Activated naive CD8-positive, alpha-beta T cell (primary cell): ENCODE results near the gene NDUFA5.

Source experiments
- H3K27ac Mint-ChIP-seq: one replicate; pipeline ENCODE4 v1.8.0; 2021; ENCODE audit warnings: mixed read lengths
- H3K27me3 Mint-ChIP-seq: one replicate; pipeline ENCODE4 v1.8.0; 2021; ENCODE audit warnings: mixed read lengths
- H3K36me3 Mint-ChIP-seq: one replicate; pipeline ENCODE4 v1.8.0; 2021; ENCODE audit warnings: mixed read lengths
- H3K4me1 Mint-ChIP-seq: one replicate; pipeline ENCODE4 v1.8.0; 2021; ENCODE audit warnings: low read depth, mixed read lengths
- H3K4me3 Mint-ChIP-seq: one replicate; pipeline ENCODE4 v1.8.0; 2021; ENCODE audit warnings: mild to moderate bottlenecking, mixed read lengths
- H3K9me3 Mint-ChIP-seq: one replicate; pipeline ENCODE4 v1.8.0; 2021; ENCODE audit warnings: low read depth, mixed read lengths

NDUFA5 gene

DNA sequence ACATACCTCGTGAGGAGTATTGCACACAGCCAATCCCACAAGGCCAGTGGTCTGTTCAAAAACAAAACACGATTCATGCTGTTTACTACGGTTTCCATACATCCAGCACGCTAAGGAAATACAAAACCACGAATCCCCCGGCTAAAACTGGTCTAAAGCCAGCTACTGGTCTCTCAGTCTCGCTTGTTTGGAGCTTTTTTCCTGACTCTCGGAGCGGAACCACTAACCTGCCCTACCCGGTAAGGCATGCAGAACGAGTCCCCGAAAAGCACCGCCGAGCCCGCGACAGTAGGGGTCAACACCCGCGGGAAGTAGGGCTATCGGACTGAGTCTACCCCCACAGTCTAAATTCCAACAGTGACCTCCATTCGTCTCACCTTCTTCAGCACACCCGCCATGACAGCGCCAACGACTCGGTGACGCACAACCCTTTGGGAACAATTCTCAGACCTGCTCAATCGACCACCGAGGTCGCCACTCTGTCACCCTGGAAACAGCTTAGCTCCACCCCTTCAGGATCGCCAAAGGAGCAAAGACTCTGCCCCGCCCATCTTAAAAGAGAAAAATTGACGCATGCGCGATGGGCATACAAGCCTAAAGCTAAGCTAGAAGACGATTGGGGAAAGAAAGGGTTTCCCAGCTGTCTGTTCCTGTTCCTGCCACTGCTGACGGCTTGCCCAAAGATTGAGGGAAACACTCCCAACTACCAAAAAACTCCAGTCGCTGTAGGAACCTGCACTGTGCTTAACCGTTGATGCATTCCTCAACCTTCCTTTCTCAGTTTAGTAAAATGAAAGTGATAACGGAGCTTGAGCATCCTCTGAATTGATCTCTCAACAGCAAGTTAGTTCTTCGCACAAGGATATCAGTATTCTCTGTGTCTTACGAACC lies at the start of gene NDUFA5:
Gene NDUFA5 (minus strand): TSS at position 421 of the 891 bp plus-strand sequence. CDS start 23 bp downstream, at position 398.
- no peak within 1 kb of the TSS for H3K27ac Mint-ChIP-seq
- H3K4me3 Mint-ChIP-seq = no peak within 1 kb of the TSS
- no peaks in the 10 kb centered on the region for H3K27me3 Mint-ChIP-seq
- H3K4me1 Mint-ChIP-seq = peaks cover 15% of the 10 kb centered on the region
- H3K36me3 Mint-ChIP-seq = peaks cover 9% of the 10 kb centered on the region
- no peaks in the 10 kb centered on the region for H3K9me3 Mint-ChIP-seq

DNA sequence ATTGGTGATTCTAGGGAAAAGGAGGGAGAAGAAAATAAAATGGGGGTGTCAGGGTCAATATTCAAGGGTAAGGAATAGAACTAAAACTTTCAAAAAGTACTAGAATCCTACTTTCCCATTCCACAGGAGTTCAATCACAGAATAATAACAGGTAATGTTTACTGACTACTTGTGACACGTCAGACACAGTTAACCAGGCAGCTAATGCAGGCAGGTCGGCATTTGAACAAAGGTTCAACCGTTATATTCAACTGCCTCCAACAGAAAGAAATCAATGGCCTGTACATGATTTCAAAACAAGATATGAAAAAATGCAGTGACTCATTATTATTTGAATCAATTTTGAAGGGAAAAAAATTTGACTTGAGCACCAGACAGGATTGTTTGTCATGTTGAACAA lies 47.1 kb upstream of the NDUFA5 start:
- Mint-ChIP-seq H3K9me3 (no peaks in the 10 kb centered on the region), H3K27ac (no peak overlapping the region), H3K27me3 (no peaks in the 10 kb centered on the region), H3K4me3 (no peak overlapping the region), H3K36me3 (no peaks in the 10 kb centered on the region), H3K4me1 (no peaks in the 10 kb centered on the region)

DNA sequence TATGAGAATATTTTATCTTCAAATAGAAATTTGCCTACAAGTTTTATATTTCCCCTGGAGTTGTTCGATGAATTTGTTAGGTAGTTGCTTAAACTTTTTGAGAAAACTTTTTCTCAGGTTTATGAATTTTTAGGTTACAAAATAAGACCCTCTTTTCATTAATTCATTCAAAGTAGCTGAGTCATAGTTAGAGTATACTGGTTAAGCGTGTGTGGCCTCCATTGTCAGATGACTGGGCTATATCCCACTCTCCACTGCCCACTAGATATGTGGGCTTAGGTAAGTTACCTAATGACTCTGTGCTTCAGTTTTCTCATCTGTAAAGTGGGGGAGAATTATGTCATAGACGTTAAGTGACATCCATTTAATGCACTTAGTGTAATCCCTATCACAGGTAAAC lies 45.0 kb upstream of the NDUFA5 start:
- H3K27me3 Mint-ChIP-seq = peaks cover 4% of the 10 kb centered on the region
- H3K36me3 Mint-ChIP-seq = no peaks in the 10 kb centered on the region
- no peak overlapping the region for H3K4me3 Mint-ChIP-seq
- no peak overlapping the region for H3K27ac Mint-ChIP-seq
- no peaks in the 10 kb centered on the region for H3K9me3 Mint-ChIP-seq
- no peaks in the 10 kb centered on the region for H3K4me1 Mint-ChIP-seq

DNA sequence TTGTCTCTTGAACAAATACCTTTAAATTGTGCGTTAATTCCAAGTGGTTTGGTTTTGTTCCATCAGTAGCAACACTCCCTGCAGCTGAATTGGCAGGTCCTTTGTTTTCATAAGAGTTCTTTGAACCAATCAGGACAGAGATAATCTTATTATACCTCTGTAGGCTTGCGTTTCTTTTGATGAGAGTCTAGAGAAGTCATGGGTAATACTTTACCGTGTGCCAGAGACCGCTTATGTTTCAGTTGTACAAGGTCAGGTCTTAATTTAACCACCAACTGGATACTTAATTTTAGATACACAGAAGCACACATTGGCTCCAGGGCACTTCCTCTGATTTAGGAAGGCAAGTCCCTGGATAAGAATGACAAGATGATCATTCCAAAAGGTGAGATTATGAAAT lies 43.9 kb upstream of the NDUFA5 start, which contains the start of gene ASB15:
Gene ASB15 (plus strand): TSS at position 292 of the 400 bp plus-strand sequence. CDS start 12,682 bp downstream, outside the sequence.
- peaks cover 4% of the 10 kb centered on the region for H3K27me3 Mint-ChIP-seq
- no peak within 1 kb of the TSS for H3K27ac Mint-ChIP-seq
- no peaks in the 10 kb centered on the region for H3K36me3 Mint-ChIP-seq
- no peak within 1 kb of the TSS for H3K4me3 Mint-ChIP-seq
- no peaks in the 10 kb centered on the region for H3K4me1 Mint-ChIP-seq
- H3K9me3 Mint-ChIP-seq = no peaks in the 10 kb centered on the region

DNA sequence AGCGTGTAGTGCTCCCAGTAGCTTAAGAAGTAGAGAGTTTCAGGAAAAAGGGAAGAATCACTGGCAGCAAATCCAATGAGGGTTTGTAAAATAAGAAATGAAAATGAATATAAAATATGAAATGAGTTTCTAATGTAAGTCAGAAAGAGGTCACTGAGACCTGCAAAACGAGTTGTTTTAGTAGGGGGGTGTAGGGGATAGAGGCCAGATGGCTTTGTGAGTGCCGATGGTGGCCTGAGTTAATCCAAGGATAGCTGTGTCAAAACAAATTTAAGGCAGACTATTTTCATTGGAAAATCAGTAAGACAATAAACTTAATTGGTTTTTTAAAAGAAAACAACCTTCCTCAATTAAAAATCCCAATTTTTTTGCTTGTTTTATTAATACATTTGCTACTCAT lies 43.3 kb upstream of the NDUFA5 start:
- Mint-ChIP-seq H3K9me3 (no peaks in the 10 kb centered on the region), H3K27me3 (peaks cover 4% of the 10 kb centered on the region), H3K27ac (no peak overlapping the region), H3K4me1 (no peaks in the 10 kb centered on the region), H3K4me3 (no peak overlapping the region), H3K36me3 (no peaks in the 10 kb centered on the region)

DNA sequence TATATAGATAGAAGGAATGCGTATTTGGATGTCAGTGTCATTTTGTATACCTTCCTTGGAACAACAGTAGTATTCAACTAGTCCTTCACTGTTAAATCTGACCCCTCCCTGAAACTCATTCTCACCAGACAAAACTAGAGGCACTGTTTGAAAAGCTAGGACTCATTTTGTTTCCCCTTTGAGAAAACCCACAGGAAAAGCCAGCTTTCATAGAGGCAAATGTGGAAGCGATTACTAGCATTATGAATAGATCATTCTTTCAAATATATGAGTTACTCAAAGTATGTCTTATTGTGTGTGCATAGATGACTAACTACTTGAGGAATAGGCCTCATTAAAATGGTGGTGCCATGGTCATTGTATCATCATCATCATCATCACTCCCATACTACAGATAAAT lies 42.1 kb upstream of the NDUFA5 start:
- H3K27ac Mint-ChIP-seq = no peak overlapping the region
- no peaks in the 10 kb centered on the region for H3K9me3 Mint-ChIP-seq
- peaks cover 6% of the 10 kb centered on the region for H3K27me3 Mint-ChIP-seq
- H3K4me1 Mint-ChIP-seq = no peaks in the 10 kb centered on the region
- no peak overlapping the region for H3K4me3 Mint-ChIP-seq
- H3K36me3 Mint-ChIP-seq = no peaks in the 10 kb centered on the region

DNA sequence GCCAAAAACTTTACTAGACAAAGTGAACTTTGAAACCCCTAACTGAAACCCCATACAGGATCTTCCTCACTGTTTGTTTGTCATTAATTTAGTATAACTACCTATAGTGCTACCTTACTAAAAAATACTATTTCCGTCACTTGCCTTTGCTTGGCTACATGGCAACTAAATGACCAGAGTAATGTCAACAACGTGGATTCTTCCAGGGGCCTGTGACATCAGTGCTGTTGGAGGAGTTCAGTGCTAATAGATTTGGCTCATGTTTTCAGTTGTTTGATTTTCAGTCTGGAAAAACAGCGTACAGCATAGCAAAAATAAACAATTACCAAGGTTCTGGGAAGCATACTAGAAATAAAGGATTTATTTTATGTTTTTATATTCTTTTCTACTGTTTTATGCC lies 41.0 kb upstream of the NDUFA5 start:
- no peaks in the 10 kb centered on the region for H3K36me3 Mint-ChIP-seq
- no peak overlapping the region for H3K4me3 Mint-ChIP-seq
- no peak overlapping the region for H3K27ac Mint-ChIP-seq
- H3K27me3 Mint-ChIP-seq = peaks cover 9% of the 10 kb centered on the region
- no peaks in the 10 kb centered on the region for H3K4me1 Mint-ChIP-seq
- no peaks in the 10 kb centered on the region for H3K9me3 Mint-ChIP-seq

DNA sequence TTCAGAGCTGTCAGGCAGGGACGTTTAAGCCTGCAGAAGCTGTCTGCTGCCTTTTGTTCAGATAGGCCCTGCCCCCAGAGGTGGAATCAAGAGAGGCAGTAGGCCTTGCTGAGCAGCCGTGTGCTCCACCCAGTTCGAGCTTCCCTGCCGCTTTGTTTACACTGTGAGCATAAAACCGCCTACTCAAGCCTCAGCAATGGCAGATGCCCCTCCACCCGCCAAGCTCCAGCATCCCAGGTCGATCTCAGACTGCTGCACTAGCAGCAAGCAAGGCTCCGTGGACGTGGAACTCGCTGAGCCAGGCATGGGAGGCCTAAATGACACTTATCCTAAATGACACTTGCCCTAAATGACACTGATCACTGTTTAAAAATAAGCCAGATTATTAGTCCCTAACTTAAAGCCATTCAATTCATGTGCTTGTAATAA lies 37.2 kb upstream of the NDUFA5 start:
- Mint-ChIP-seq H3K4me3 (no peak overlapping the region), H3K9me3 (no peaks in the 10 kb centered on the region), H3K27ac (no peak overlapping the region), H3K36me3 (no peaks in the 10 kb centered on the region), H3K4me1 (no peaks in the 10 kb centered on the region), H3K27me3 (peaks cover 26% of the 10 kb centered on the region)

DNA sequence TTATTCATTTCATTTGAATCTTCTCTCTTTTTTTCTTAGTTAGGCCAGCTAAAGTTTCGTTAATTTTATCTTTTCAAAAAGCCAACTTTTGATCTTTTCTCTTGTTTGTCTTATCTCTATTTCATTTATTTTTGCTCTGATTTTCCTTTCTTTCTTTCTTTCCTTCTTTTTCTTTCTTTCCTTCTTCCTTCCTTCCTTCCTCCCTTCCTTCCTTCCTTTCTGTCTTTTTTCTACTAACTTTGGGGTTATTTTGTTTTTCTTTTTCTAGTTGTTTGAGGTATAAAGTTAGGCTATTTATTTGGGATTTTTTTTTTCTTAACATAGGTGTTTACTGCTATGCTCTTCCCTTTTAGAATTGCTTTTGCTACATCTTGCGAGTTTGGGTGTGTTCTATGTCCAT lies 30.8 kb upstream of the NDUFA5 start:
- Mint-ChIP-seq H3K4me3 (no peak overlapping the region), H3K27ac (no peak overlapping the region), H3K4me1 (no peaks in the 10 kb centered on the region), H3K9me3 (no peaks in the 10 kb centered on the region), H3K27me3 (peaks cover 18% of the 10 kb centered on the region), H3K36me3 (no peaks in the 10 kb centered on the region)

DNA sequence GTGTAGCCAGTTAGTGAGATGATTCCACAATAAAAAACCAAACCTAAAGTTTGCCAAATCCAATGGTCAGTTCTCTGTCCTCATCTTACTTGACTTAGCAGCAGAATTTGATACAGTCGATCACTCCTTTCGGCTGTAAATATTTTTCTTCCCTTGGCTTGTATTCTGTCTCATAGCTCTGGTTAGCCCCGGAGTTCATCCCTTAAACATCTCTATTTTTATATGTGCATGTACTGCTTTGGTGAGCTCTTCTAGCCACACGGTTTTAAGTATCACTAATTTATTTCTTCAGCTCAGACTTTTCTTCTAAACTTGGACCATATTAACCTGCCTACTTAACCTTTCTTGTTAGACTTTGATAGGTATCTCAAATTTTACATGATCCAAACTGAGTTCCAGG lies 26.2 kb upstream of the NDUFA5 start:
- Mint-ChIP-seq H3K27me3 (peaks cover 9% of the 10 kb centered on the region), H3K4me1 (no peaks in the 10 kb centered on the region), H3K27ac (no peak overlapping the region), H3K9me3 (no peaks in the 10 kb centered on the region), H3K4me3 (no peak overlapping the region), H3K36me3 (no peaks in the 10 kb centered on the region)

DNA sequence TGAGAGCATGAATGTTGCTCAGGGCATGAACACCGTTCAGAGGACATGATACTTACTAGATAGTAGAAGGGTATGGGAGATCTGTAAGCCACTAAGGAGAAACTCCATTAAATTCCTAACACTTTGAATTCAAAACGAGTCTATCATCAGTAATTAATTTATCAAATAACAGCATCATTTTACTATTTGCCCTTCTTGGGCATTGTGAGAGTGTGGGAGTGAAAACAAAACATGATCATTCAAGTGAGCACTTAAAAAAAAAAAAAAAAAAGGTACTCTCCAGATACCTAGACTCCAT lies 23.5 kb upstream of the NDUFA5 start:
- H3K4me3 Mint-ChIP-seq = no peak overlapping the region
- no peak overlapping the region for H3K27ac Mint-ChIP-seq
- H3K9me3 Mint-ChIP-seq = no peaks in the 10 kb centered on the region
- H3K36me3 Mint-ChIP-seq = no peaks in the 10 kb centered on the region
- H3K27me3 Mint-ChIP-seq = peaks cover 13% of the 10 kb centered on the region
- no peaks in the 10 kb centered on the region for H3K4me1 Mint-ChIP-seq

DNA sequence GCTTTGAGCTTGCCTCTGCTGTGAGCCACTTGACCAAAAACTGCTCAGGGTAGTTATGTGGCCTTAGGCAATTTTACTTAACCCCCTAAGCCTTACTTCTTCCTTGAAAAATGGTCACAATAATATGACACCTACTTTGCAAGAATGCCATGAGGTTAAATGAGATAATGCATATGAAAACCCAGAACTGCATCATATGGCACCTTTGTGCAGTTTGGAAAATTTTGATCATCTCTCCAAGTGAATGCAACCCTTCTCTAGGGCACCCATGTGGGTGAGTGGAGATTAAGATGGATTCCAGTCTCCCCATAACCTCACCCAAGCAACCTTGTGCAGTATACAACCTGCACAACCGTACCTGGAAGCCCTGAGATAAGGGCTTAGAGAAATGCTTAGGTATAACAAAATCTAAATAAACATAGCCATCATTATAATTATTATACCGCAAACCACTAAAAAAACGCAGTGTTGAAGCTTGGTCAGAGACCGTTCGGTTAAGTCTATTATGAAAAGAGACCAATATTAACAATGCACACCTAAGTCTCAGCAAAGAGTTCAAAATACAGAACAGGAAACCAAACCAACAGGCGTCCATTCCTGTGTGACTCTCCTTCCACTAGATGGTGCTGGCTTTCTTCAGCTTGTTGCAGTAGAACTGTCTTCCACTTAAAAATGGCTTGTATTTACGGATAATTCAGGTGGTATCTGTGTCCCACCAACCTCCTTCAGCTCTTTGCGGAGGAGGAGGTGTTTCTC lies 23.0 kb upstream of the NDUFA5 start:
- H3K27ac Mint-ChIP-seq = no peak overlapping the region
- no peak overlapping the region for H3K4me3 Mint-ChIP-seq
- H3K4me1 Mint-ChIP-seq = no peaks in the 10 kb centered on the region
- no peaks in the 10 kb centered on the region for H3K36me3 Mint-ChIP-seq
- no peaks in the 10 kb centered on the region for H3K9me3 Mint-ChIP-seq
- H3K27me3 Mint-ChIP-seq = peaks cover 13% of the 10 kb centered on the region

DNA sequence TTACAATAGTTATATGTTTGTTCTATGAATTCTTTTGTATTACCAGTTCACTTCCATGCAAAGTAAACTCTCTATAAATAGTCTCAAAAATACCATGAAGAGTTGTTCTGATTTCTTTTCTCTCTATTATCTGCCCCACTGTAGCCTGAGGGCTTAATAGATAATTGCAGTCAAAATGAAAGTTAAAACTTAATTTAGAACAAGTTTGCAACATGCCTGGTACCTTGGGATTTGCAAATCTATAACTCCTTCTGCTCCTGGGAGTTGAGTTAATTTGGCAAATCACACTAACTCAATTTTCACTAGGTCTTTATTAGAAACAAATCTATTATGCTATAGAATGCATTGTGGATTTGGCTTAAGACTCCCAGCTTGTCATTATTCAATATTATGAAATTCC lies 21.8 kb upstream of the NDUFA5 start:
- Mint-ChIP-seq H3K36me3 (no peaks in the 10 kb centered on the region), H3K27me3 (peaks cover 17% of the 10 kb centered on the region), H3K27ac (no peak overlapping the region), H3K4me1 (no peaks in the 10 kb centered on the region), H3K4me3 (no peak overlapping the region), H3K9me3 (no peaks in the 10 kb centered on the region)

DNA sequence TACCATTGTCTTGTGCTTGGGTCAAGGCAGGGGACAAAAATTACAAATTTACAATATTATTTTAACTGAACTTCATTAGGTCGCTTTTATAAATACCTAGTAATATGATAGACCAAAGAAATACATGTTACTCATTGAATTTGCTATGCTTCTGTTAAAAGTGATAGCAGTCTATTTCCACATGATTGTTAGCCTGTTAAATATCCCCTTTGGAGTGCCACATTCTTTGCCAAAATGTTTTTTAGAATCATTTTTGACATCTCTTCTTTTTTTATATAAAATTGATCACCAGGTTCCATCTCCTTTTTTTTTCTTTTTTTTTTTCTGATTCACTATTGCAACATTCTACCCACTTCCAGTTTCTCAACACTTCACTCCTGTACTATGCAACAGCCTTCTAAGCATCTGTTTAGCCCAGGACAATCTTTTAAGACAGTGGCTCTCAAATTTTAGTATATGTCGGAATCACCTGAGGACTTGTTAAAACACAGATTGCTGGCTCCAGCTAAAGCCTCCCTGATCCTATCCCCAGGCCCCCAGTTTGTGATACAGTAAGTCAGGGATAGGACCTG lies 16.4 kb upstream of the NDUFA5 start:
- H3K27ac Mint-ChIP-seq = no peak overlapping the region
- H3K4me1 Mint-ChIP-seq = no peaks in the 10 kb centered on the region
- H3K4me3 Mint-ChIP-seq = no peak overlapping the region
- H3K27me3 Mint-ChIP-seq = peaks cover 9% of the 10 kb centered on the region
- H3K9me3 Mint-ChIP-seq = no peaks in the 10 kb centered on the region
- no peaks in the 10 kb centered on the region for H3K36me3 Mint-ChIP-seq

DNA sequence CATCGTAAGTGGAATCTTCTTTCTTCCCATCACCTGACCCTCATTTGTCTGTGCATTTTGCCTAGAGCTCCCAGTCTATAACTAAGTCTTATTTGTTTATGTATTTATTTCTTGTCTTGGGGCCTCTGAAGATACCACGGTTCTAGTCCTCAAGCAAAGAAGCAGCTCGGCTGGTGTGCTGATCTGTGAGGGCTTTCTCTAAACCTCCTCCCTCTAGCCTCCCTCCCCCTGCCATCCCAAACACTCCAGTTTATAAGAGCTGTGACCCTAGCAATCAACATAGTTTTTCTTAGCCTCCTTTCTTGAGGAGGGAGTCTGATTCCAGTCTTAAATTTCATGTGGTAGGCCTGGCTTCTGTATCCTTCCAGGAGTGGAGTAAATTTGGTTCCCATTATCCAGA lies 15.7 kb upstream of the NDUFA5 start:
- no peaks in the 10 kb centered on the region for H3K4me1 Mint-ChIP-seq
- no peak overlapping the region for H3K4me3 Mint-ChIP-seq
- no peak overlapping the region for H3K27ac Mint-ChIP-seq
- H3K27me3 Mint-ChIP-seq = peaks cover 6% of the 10 kb centered on the region
- H3K36me3 Mint-ChIP-seq = no peaks in the 10 kb centered on the region
- H3K9me3 Mint-ChIP-seq = no peaks in the 10 kb centered on the region
